ENCODE data around the gene CAPN2. TPM values are rescaled to one million over a fixed set of nuclear protein-coding genes. Genes with fewer than 3 reads are reported as not detected.

Gene CAPN2
- polyA plus RNA-seq, 1 of the 3 experiments (the other 2 are of a cell fraction) = 208 TPM

GRCh38 chr1:223780949-223781348 lies 68.6 kb downstream of the CAPN2 start:
- Histone ChIP-seq H3K27ac (ENCODE audit: low read depth in 2 of 2, low read length in 1 of 2) (no peak overlapping the region), H3K4me1 (ENCODE audit: control insufficient read depth in 1 of 2, insufficient read depth in 2 of 2, low read depth in 1 of 2, low read length in 1 of 2) (peaks cover 4 to 8% of the 10 kb centered on the region in 2 experiments; a peak in 2 of 4 replicates), H3F3A (replicated peaks; ENCODE audit: insufficient read depth) (peaks cover 41% of the 10 kb centered on the region), H3K4me3 (ENCODE audit: low read depth in 2 of 2, low read length in 1 of 2) (no peak overlapping the region), H3K4me2 (no peak overlapping the region), H3K9me3 (no peaks in the 10 kb centered on the region), H3K9me2 (no peaks in the 10 kb centered on the region), H4K20me1 (ENCODE audit: insufficient read depth) (no peaks in the 10 kb centered on the region), H3K27me3 (ENCODE audit: insufficient read depth) (no peaks in the 10 kb centered on the region), H3K79me2 (ENCODE audit: insufficient read depth) (no peaks in the 10 kb centered on the region; the same call in 1 of the 2 replicates), H2AFZ (ENCODE audit: low read depth) (no peak overlapping the region), H3K9ac (no peak overlapping the region), H3K36me3 (replicated peaks in 1 of 2; ENCODE audit: control insufficient read depth in 1 of 2, insufficient read depth in 2 of 2, low read length in 1 of 2) (peaks cover 52 to 68% of the 10 kb centered on the region in 2 experiments)
- 95% methylated on average over 6 of the region's 6 CpGs for WGBS (ENCODE audit: low lambda C conversion rate)
- no peak for DNase-seq
- ChIA-PET CTCF (interaction anchor here (1.0 to 2.8 kb wide), 6 partner anchors 10 to 85 kb away, joined by 3 to 13 read pairs (median 4); partner anchors contain the start of gene CAPN2), POLR2A (interaction anchor here (2.0 kb wide), 1 partner anchor 65 kb away, joined by 5 read pairs; the partner anchor contains the start of gene TP53BP2)
- no peak for TF ChIP-seq MXI1 (IDR thresholded peaks at IDR 0.05; ENCODE audit: low read depth, low read length)
- no peak for TF ChIP-seq MAX (IDR thresholded peaks at IDR 0.05; ENCODE audit: low read depth)
- TF ChIP-seq SMC3 (IDR thresholded peaks at IDR 0.05; ENCODE audit: low read depth, low read length) = no peak
- TF ChIP-seq NFIC (IDR thresholded peaks at IDR 0.05; ENCODE audit: borderline replicate concordance) = no peak
- TF ChIP-seq GABPA (IDR thresholded peaks at IDR 0.05; ENCODE audit: low read depth) = no peak
- TF ChIP-seq CHD2 (IDR thresholded peaks at IDR 0.05; ENCODE audit: low read length, partially characterized antibody) = no peak
- TF ChIP-seq JUND (IDR thresholded peaks at IDR 0.05) = no peak

- peak overlapping the region in 1 of 2 experiments; percentile 45; a peak in 2 of 4 replicates for H3K27ac ChIP-seq (ENCODE audit: low read depth in 2 of 2, low read length in 1 of 2)
- H3K9me2 ChIP-seq = no peaks in the 10 kb centered on the region
- CTCF ChIA-PET = interaction anchor here (0.8 to 1.4 kb wide), 2 partner anchors 34 to 72 kb away, joined by 4 to 6 read pairs; partner anchors contain the start of gene CAPN2
- H3K79me2 ChIP-seq (ENCODE audit: insufficient read depth) = no peaks in the 10 kb centered on the region; the same call in 1 of the 2 replicates
- peaks cover 0 to 8% of the 10 kb centered on the region in 2 experiments; a peak in 1 of 4 replicates for H3K4me1 ChIP-seq (ENCODE audit: control insufficient read depth in 1 of 2, insufficient read depth in 2 of 2, low read depth in 1 of 2, low read length in 1 of 2)
- H3K4me2 ChIP-seq = no peak overlapping the region
- no peak for DNase-seq
- H3K27me3 ChIP-seq (ENCODE audit: insufficient read depth) = no peaks in the 10 kb centered on the region
- H3F3A ChIP-seq (replicated peaks; ENCODE audit: insufficient read depth) = peaks cover 28% of the 10 kb centered on the region
- H2AFZ ChIP-seq (ENCODE audit: low read depth) = no peak overlapping the region
- no peaks in the 10 kb centered on the region for H3K9me3 ChIP-seq
- WGBS (ENCODE audit: low lambda C conversion rate) = 70% methylated on average over 1 of the region's 1 CpG
- no peak overlapping the region for H3K9ac ChIP-seq
- peaks cover 48 to 56% of the 10 kb centered on the region in 2 experiments for H3K36me3 ChIP-seq (replicated peaks in 1 of 2; ENCODE audit: control insufficient read depth in 1 of 2, insufficient read depth in 2 of 2, low read length in 1 of 2)
- POLR2A ChIA-PET = interaction anchor here (0.7 kb wide), 1 partner anchor 987 kb away, joined by 3 read pairs; no protein-coding TSS in a partner anchor
- no peaks in the 10 kb centered on the region for H4K20me1 ChIP-seq (ENCODE audit: insufficient read depth)
- no peak overlapping the region for H3K4me3 ChIP-seq (ENCODE audit: low read depth in 2 of 2, low read length in 1 of 2)
- TF ChIP-seq EP300 (IDR thresholded peaks at IDR 0.05; ENCODE audit: borderline replicate concordance in 1 of 2, low read depth in 1 of 2, low read length in 1 of 2) (0 out of 4 replicates have a peak, but pooled peaks of 1 of the 2 experiments have one; percentile 14), RCOR1 (IDR thresholded peaks at IDR 0.05; ENCODE audit: low read length) (peak; percentile 12; the same call in 1 of the 2 replicates), FOXM1 (IDR thresholded peaks at IDR 0.05; ENCODE audit: low read depth) (no peak), MAX (IDR thresholded peaks at IDR 0.05; ENCODE audit: low read depth) (no peak), RFX5 (IDR thresholded peaks at IDR 0.05; ENCODE audit: low read length) (no peak)
Measured at GRCh38 chr1:223783676-223784075, 71.3 kb downstream of the CAPN2 start.

GRCh38 chr1:223784541-223784940 lies 72.2 kb downstream of the CAPN2 start:
- H3K4me2 ChIP-seq = no peak overlapping the region
- no peak overlapping the region for H3K27ac ChIP-seq (ENCODE audit: low read depth in 2 of 2, low read length in 1 of 2)
- peaks cover 0 to 8% of the 10 kb centered on the region in 2 experiments; a peak in 1 of 4 replicates for H3K4me1 ChIP-seq (ENCODE audit: control insufficient read depth in 1 of 2, insufficient read depth in 2 of 2, low read depth in 1 of 2, low read length in 1 of 2)
- peaks cover 43 to 54% of the 10 kb centered on the region in 2 experiments for H3K36me3 ChIP-seq (replicated peaks in 1 of 2; ENCODE audit: control insufficient read depth in 1 of 2, insufficient read depth in 2 of 2, low read length in 1 of 2)
- no peak for DNase-seq
- H3K9me2 ChIP-seq = no peaks in the 10 kb centered on the region
- no peaks in the 10 kb centered on the region for H3K27me3 ChIP-seq (ENCODE audit: insufficient read depth)
- no peaks in the 10 kb centered on the region for H4K20me1 ChIP-seq (ENCODE audit: insufficient read depth)
- CTCF ChIA-PET = interaction anchor here (1.4 kb wide), 1 partner anchor 35 kb away, joined by 6 read pairs; no protein-coding TSS in a partner anchor
- H3K4me3 ChIP-seq (ENCODE audit: low read depth in 2 of 2, low read length in 1 of 2) = no peak overlapping the region
- WGBS (ENCODE audit: low lambda C conversion rate) = 97% methylated on average over 4 of the region's 4 CpGs
- POLR2A ChIA-PET = no interaction called here
- H3K79me2 ChIP-seq (ENCODE audit: insufficient read depth) = no peaks in the 10 kb centered on the region; the same call in 1 of the 2 replicates
- no peaks in the 10 kb centered on the region for H3K9me3 ChIP-seq
- H2AFZ ChIP-seq (ENCODE audit: low read depth) = no peak overlapping the region
- peaks cover 22% of the 10 kb centered on the region for H3F3A ChIP-seq (replicated peaks; ENCODE audit: insufficient read depth)
- no peak overlapping the region for H3K9ac ChIP-seq
- no peak for TF ChIP-seq PBX3 (IDR thresholded peaks at IDR 0.05)
- TF ChIP-seq TAF1 (IDR thresholded peaks at IDR 0.05; ENCODE audit: borderline replicate concordance, low read depth, low read length) = no peak
- TF ChIP-seq USF1 (IDR thresholded peaks at IDR 0.05; ENCODE audit: borderline replicate concordance, low read depth) = no peak
- no peak for TF ChIP-seq RCOR1 (IDR thresholded peaks at IDR 0.05; ENCODE audit: low read length)
- TF ChIP-seq GATA2 (CRISPR knock-in tag; IDR thresholded peaks at IDR 0.05) = no peak
- no peak for TF ChIP-seq YY1 (IDR thresholded peaks at IDR 0.05; ENCODE audit: low read depth)
- TF ChIP-seq RAD21 (IDR thresholded peaks at IDR 0.05; ENCODE audit: low read length) = no peak
- no peak for TF ChIP-seq MEF2A (IDR thresholded peaks at IDR 0.05; ENCODE audit: borderline replicate concordance, low read depth)
